Renal pelvis (tissue), 12 donors: ENCODE results near the gene CLEC12A. TPM values are rescaled to one million over a fixed set of nuclear protein-coding genes. Genes with fewer than 3 reads are reported as not detected.
"Not testable (repeated sequence)": the region's sequence is repeated elsewhere in the genome, so short reads cannot be mapped to it uniquely, and the experiment has no call there.

Source experiments
- DNase-seq: peaks from one replicate; pipeline ENCODE4 v3.0.0-alpha.2; 2013
- long read RNA-seq, 16 experiments: transcript quantifications; one replicate each; lab custom pipeline, GENCODE V29; 2026
- polyA plus RNA-seq, 3 donors: library from polyadenylated mRNA; unstranded; fragments of 120-200 nt; gene quantifications; one replicate each; pipeline ENCODE4 v1.2.1, GENCODE V29; 2013; ENCODE audit not compliant: insufficient read length in 3 of 3

The CLEC12A gene
- 1 to 10 TPM in 1 of 3 donors, under 1 TPM in 2; 0.55 to 2.2 (median 0.96) TPM for polyA plus RNA-seq
- long read RNA-seq, donor 1, result 0 reads
- long read RNA-seq, donor 2, result 0 reads
- long read RNA-seq, donor 3, result 0 reads
- long read RNA-seq, donor 4, result 0 reads
- long read RNA-seq, donor 5, result 0 reads
- long read RNA-seq, donor 6, result 0 reads
- long read RNA-seq, donor 7, result 0 reads
- long read RNA-seq, donor 8, result 0 reads
- long read RNA-seq, donor 9, result 0 reads
- long read RNA-seq, donor 10, partial matches to known transcripts, result 0 of 1 reads
- long read RNA-seq, donor 10, other reads (novel, unspliced or antisense), result 0 of 1 reads
- long read RNA-seq, donor 11, result 0 reads
- long read RNA-seq, donor 12, result 0 reads
- long read RNA-seq, donor 13, result 0 reads
- long read RNA-seq, donor 14, result 0 reads
- long read RNA-seq, donor 15, result 0 reads
- long read RNA-seq, donor 16, result 0 reads

GRCh38 chr12:9971181-9971580 lies at the start of gene CLEC12A:
CLEC12A (plus strand) TSS chr12:9971409; CDS start chr12:9971597, 188 bp downstream.
- no peak for DNase-seq

GRCh38 chr12:9922429-9922828 lies 48.8 kb upstream of the CLEC12A start:
- DNase-seq, result no peak

- peak; percentile 11 for DNase-seq
Observed at GRCh38 chr12:9925705-9926393, 45.4 kb upstream of the CLEC12A start.

- no peak for DNase-seq
Observed at GRCh38 chr12:9926876-9927275, 44.3 kb upstream of the CLEC12A start.

GRCh38 chr12:9928607-9929006 lies 42.6 kb upstream of the CLEC12A start:
- DNase-seq, result no peak

GRCh38 chr12:9931245-9931644 lies 40.0 kb upstream of the CLEC12A start:
- no peak for DNase-seq

GRCh38 chr12:9932270-9932669 lies 38.9 kb upstream of the CLEC12A start, which contains the start of gene CLEC2A:
CLEC2A (minus strand) TSS chr12:9932370; CDS start chr12:9932329, 41 bp downstream.
- DNase-seq, result no peak

- DNase-seq, result no peak
Observed at GRCh38 chr12:9933958-9934357, 37.3 kb upstream of the CLEC12A start.

- DNase-seq, result no peak
Observed at GRCh38 chr12:9935026-9935425, 36.2 kb upstream of the CLEC12A start.

- no peak for DNase-seq
Observed at GRCh38 chr12:9936591-9936990, 34.6 kb upstream of the CLEC12A start.

GRCh38 chr12:9940375-9940774 lies 30.8 kb upstream of the CLEC12A start:
- DNase-seq, result no peak

- DNase-seq, result no peak
Observed at GRCh38 chr12:9941838-9942237, 29.4 kb upstream of the CLEC12A start.

GRCh38 chr12:9943240-9943639 lies 28.0 kb upstream of the CLEC12A start:
- no peak for DNase-seq

- DNase-seq, result no peak
Observed at GRCh38 chr12:9944391-9944790, 26.8 kb upstream of the CLEC12A start.

- DNase-seq, result no peak
Observed at GRCh38 chr12:9947674-9948073, 23.5 kb upstream of the CLEC12A start.

GRCh38 chr12:9948606-9949296 lies 22.5 kb upstream of the CLEC12A start:
- no peak for DNase-seq

- no peak for DNase-seq
Observed at GRCh38 chr12:9951026-9951675, 20.1 kb upstream of the CLEC12A start.

- not testable (repeated sequence) for DNase-seq
Observed at GRCh38 chr12:9952954-9953729, 18.1 kb upstream of the CLEC12A start.

- DNase-seq, result no peak
Observed at GRCh38 chr12:9957834-9958233, 13.4 kb upstream of the CLEC12A start.

GRCh38 chr12:9960590-9960989 lies 10.6 kb upstream of the CLEC12A start:
- no peak for DNase-seq

GRCh38 chr12:9961106-9961505 lies 10.1 kb upstream of the CLEC12A start:
- no peak for DNase-seq
